Fibroblast of lung (primary cell): ENCODE results near the gene PDSS1. TPM values are rescaled to one million over a fixed set of nuclear protein-coding genes. Genes with fewer than 3 reads are reported as not detected.

ENCODE experiments used
- DNase-seq, 2 donors: peaks; one replicate each; pipeline versions ENCODE4 v3.0.0 to v3.0.0-alpha.2; 2010; ENCODE audit warnings: low read depth in 2 of 2
- H2AFZ ChIP-seq: 2 replicates; pipeline ENCODE4 v1.5.1; 2012; ENCODE audit warnings: low read length, control low read depth, inconsistent platforms
- H3K27ac ChIP-seq: 2 replicates; pipeline ENCODE4 v1.5.1; 2011; ENCODE audit warnings: low read length, control low read depth; ENCODE audit not compliant: insufficient read depth
- H3K27me3 ChIP-seq: 2 replicates; pipeline ENCODE4 v1.5.1; 2011; ENCODE audit warnings: mild to moderate bottlenecking, low read length; ENCODE audit not compliant: control insufficient read depth, insufficient read depth
- H3K36me3 ChIP-seq: 2 replicates; pipeline ENCODE4 v1.5.1; 2011; ENCODE audit warnings: low read length; ENCODE audit not compliant: control insufficient read depth, insufficient read depth
- H3K4me1 ChIP-seq: 2 replicates; pipeline ENCODE4 v1.5.1; 2011; ENCODE audit warnings: low read length; ENCODE audit not compliant: control insufficient read depth, insufficient read depth; ENCODE audit errors: extremely low read depth
- H3K4me2 ChIP-seq: 2 replicates; pipeline ENCODE4 v1.5.1; 2011; ENCODE audit warnings: low read length, control low read depth; ENCODE audit not compliant: insufficient read depth; ENCODE audit errors: extremely low read depth
- H3K4me3 ChIP-seq, 4 experiments: fragments of 200-600 bp in 1 of 4; sonication (generic) in 1 of 4; replicated peaks in 1 of 4; 2 replicates each; pipeline ENCODE4 v1.5.1; 2011 to 2016; ENCODE audit warnings: low read length in 4 of 4, low read depth in 3 of 4, mild to moderate bottlenecking in 3 of 4, control low read depth in 2 of 4, inconsistent platforms in 1 of 4, mixed read lengths in 1 of 4; ENCODE audit not compliant: insufficient read depth in 1 of 4; ENCODE audit errors: control extremely low read depth in 1 of 4
- H3K79me2 ChIP-seq: 2 replicates; pipeline ENCODE4 v1.5.1; 2012; ENCODE audit warnings: mild to moderate bottlenecking, low read length, inconsistent platforms; ENCODE audit not compliant: control insufficient read depth, insufficient read depth
- H3K9ac ChIP-seq: 2 replicates; pipeline ENCODE4 v1.5.1; 2011; ENCODE audit warnings: mild to moderate bottlenecking, low read length, control low read depth; ENCODE audit not compliant: insufficient read depth
- H3K9me3 ChIP-seq: 2 replicates; pipeline ENCODE4 v1.5.1; 2012; ENCODE audit warnings: low read depth, low read length; ENCODE audit not compliant: control insufficient read depth, insufficient read depth
- H4K20me1 ChIP-seq: 2 replicates; pipeline ENCODE4 v1.5.1; 2011; ENCODE audit warnings: low read length; ENCODE audit not compliant: control insufficient read depth, insufficient read depth; ENCODE audit errors: extremely low read depth
- EZH2 ChIP-seq: IDR thresholded peaks from 2 replicates; pipeline ENCODE4 v1.5.1; 2012; ENCODE audit warnings: low read length, control low read depth, mild to moderate bottlenecking; ENCODE audit errors: missing control alignments
- polyA plus RNA-seq, 2 donors: library from polyadenylated mRNA; depleted of rRNA in 1 of 2; stranded (reverse) in 1 of 2; unstranded in 1 of 2; fragments of >200 nt; gene quantifications; 2 replicates each; pipeline ENCODE4 v1.2.1, GENCODE V29; 2011 to 2012; ENCODE audit warnings: missing spikeins in 1 of 2
- total RNA-seq: library from RNA; depleted of rRNA; stranded (reverse); fragments of >200 nt; gene quantifications from 2 replicates; pipeline ENCODE4 v1.2.1, GENCODE V29; 2014
- TF ChIP-seq, protein P1 (sequence below), 2 donors: IDR thresholded peaks in 1 of 2; conservative IDR thresholded peaks in 1 of 2; 1 replicate in 1 of 2; 2 replicates in 1 of 2; pipeline ENCODE4 v1.5.1; 2011 to 2012; ENCODE audit warnings: low read length in 2 of 2, control low read depth in 1 of 2, inconsistent platforms in 1 of 2, low read depth in 1 of 2, mild to moderate bottlenecking in 1 of 2

Gene PDSS1
- total and polyA plus RNA-seq, 2 donors (not counting 1 experiment from before 2014, with no cell fraction given) = 1.8 to 11.1 TPM

DNA sequence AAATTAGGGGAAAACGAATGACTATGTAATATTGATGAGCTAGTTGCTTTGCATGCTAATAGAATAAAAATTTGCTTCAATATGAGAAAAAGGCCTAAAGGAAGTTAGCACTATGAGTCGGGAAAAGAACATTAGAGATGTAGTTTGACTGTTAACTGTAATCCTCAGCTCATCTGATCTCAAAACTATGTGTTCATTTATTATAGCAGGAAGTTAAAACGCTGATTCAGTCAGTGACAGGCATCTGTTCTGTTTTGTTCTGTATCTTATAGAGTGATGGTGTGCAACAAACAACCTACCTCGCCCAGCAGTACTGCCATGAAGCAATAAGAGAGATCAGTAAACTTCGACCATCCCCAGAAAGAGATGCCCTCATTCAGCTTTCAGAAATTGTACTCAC, 48.6 kb downstream of the PDSS1 start:
- TF ChIP-seq EZH2 = no peak
- TF ChIP-seq, protein P1, sequence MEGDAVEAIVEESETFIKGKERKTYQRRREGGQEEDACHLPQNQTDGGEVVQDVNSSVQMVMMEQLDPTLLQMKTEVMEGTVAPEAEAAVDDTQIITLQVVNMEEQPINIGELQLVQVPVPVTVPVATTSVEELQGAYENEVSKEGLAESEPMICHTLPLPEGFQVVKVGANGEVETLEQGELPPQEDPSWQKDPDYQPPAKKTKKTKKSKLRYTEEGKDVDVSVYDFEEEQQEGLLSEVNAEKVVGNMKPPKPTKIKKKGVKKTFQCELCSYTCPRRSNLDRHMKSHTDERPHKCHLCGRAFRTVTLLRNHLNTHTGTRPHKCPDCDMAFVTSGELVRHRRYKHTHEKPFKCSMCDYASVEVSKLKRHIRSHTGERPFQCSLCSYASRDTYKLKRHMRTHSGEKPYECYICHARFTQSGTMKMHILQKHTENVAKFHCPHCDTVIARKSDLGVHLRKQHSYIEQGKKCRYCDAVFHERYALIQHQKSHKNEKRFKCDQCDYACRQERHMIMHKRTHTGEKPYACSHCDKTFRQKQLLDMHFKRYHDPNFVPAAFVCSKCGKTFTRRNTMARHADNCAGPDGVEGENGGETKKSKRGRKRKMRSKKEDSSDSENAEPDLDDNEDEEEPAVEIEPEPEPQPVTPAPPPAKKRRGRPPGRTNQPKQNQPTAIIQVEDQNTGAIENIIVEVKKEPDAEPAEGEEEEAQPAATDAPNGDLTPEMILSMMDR (conservative IDR thresholded peaks at IDR 0.05 in 1 of 2, IDR thresholded peaks at IDR 0.05 in 1 of 2; ENCODE audit: low read depth in 1 of 2, low read length in 2 of 2) = no peak
- Histone ChIP-seq H3K4me1 (no peaks in the 10 kb centered on the region), H2AFZ (no peak overlapping the region), H3K79me2 (no peaks in the 10 kb centered on the region), H3K9me3 (no peaks in the 10 kb centered on the region), H3K36me3 (peaks cover 1% of the 10 kb centered on the region), H3K9ac (no peak overlapping the region), H3K4me2 (no peak overlapping the region), H3K27me3 (no peaks in the 10 kb centered on the region), H3K27ac (no peak overlapping the region), H4K20me1 (no peaks in the 10 kb centered on the region), H3K4me3 (no peak overlapping the region)
- no peak for DNase-seq

DNA sequence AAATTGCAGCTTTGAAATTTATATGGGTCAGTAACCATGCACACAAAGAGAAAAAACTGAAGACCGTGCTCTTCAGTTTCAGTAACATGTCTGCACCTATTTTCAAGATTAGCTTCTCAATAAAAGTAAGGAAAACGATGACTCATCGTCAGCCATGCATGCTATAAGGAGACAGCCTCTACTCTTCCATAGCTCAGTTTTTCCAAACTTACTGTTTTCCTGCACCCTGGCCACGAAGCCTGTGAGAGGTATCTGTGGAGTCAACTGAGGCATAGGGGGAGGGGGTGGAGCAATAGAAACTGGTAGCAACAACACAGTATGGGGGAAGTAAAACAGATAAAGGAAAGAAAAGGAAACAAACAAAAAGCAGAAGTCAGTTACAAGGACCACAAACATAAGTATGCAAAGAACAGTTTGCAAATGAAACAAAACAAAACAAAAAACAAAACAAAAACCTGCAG, 58.0 kb downstream of the PDSS1 start:
- Histone ChIP-seq H3K4me1 (no peaks in the 10 kb centered on the region), H2AFZ (no peak overlapping the region), H3K4me3 (no peak overlapping the region), H4K20me1 (no peaks in the 10 kb centered on the region), H3K36me3 (no peaks in the 10 kb centered on the region), H3K27me3 (no peaks in the 10 kb centered on the region), H3K27ac (no peak overlapping the region), H3K9me3 (no peaks in the 10 kb centered on the region), H3K4me2 (no peak overlapping the region), H3K79me2 (no peaks in the 10 kb centered on the region), H3K9ac (no peak overlapping the region)
- TF ChIP-seq EZH2 = no peak
- TF ChIP-seq, protein P1 (conservative IDR thresholded peaks at IDR 0.05 in 1 of 2, IDR thresholded peaks at IDR 0.05 in 1 of 2; ENCODE audit: low read depth in 1 of 2, low read length in 2 of 2) = no peak
- peak; percentile 21 to 67 for DNase-seq

DNA sequence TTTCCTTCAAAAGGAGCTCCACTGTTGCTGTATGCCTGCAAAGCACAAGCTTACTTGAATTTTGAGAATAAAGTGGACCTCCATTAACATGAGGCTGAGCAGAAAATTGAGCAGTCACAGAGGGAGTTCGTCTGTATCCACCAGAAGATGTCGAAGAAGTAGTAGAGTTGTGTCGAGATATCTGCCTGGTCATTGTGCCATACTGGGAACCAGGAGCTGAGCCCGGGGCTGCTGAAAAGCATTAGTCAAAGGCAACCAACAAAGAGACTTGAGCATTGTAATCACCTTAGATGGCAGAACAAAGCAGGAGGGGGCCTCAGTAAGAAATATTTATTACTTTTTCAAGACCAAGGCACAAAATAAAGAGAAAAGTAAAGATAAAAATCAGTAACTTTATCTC, 61.5 kb downstream of the PDSS1 start:
- Histone ChIP-seq H3K36me3 (no peaks in the 10 kb centered on the region), H3K4me1 (no peaks in the 10 kb centered on the region), H3K9ac (no peak overlapping the region), H3K27ac (no peak overlapping the region), H3K4me3 (no peak overlapping the region), H3K9me3 (no peaks in the 10 kb centered on the region), H3K79me2 (no peaks in the 10 kb centered on the region), H3K4me2 (no peak overlapping the region), H4K20me1 (no peaks in the 10 kb centered on the region), H3K27me3 (no peaks in the 10 kb centered on the region), H2AFZ (no peak overlapping the region)
- TF ChIP-seq, protein P1 (conservative IDR thresholded peaks at IDR 0.05 in 1 of 2, IDR thresholded peaks at IDR 0.05 in 1 of 2; ENCODE audit: low read depth in 1 of 2, low read length in 2 of 2) = no peak
- no peak for TF ChIP-seq EZH2
- DNase-seq = no peak
